GM12875 (cell line): ENCODE results near the gene TASL.
"Not testable (repeated sequence)": the region's sequence is repeated elsewhere in the genome, so short reads cannot be mapped to it uniquely, and the experiment has no call there.

Source experiments
- H3K4me3 ChIP-seq: one replicate; pipeline ENCODE4 v1.5.1; 2011; ENCODE audit warnings: low read depth, low read length, control low read depth
- TF ChIP-seq, protein P1 (sequence below): IDR thresholded peaks from 2 replicates; pipeline ENCODE4 v1.5.1; 2011; ENCODE audit warnings: low read depth, mild to moderate bottlenecking, control low read depth, inconsistent platforms, low read length, moderate library complexity, borderline replicate concordance; ENCODE audit not compliant: insufficient read depth

TASL gene

DNA sequence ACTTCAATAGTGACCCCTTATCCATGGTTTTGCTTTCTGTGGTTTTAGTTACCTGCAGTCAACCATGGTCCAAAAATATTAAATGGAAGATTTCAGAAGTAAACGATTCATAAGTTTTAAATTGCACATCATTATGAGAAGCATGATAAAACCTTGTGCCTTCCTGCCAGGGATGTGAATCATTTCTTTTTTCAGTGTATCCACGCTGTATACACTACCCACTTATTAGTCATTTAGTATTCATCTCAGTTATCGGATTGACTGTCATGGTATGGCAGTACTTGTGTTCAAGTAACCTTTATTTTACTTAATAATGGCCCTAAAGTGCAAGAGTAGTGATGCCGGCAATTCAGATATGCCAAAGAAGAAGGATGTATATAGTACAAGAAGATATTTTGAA, 37.7 kb upstream of the TASL start:
- H3K4me3 ChIP-seq, result no peak overlapping the region
- TF ChIP-seq, protein P1, sequence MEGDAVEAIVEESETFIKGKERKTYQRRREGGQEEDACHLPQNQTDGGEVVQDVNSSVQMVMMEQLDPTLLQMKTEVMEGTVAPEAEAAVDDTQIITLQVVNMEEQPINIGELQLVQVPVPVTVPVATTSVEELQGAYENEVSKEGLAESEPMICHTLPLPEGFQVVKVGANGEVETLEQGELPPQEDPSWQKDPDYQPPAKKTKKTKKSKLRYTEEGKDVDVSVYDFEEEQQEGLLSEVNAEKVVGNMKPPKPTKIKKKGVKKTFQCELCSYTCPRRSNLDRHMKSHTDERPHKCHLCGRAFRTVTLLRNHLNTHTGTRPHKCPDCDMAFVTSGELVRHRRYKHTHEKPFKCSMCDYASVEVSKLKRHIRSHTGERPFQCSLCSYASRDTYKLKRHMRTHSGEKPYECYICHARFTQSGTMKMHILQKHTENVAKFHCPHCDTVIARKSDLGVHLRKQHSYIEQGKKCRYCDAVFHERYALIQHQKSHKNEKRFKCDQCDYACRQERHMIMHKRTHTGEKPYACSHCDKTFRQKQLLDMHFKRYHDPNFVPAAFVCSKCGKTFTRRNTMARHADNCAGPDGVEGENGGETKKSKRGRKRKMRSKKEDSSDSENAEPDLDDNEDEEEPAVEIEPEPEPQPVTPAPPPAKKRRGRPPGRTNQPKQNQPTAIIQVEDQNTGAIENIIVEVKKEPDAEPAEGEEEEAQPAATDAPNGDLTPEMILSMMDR, result no peak

DNA sequence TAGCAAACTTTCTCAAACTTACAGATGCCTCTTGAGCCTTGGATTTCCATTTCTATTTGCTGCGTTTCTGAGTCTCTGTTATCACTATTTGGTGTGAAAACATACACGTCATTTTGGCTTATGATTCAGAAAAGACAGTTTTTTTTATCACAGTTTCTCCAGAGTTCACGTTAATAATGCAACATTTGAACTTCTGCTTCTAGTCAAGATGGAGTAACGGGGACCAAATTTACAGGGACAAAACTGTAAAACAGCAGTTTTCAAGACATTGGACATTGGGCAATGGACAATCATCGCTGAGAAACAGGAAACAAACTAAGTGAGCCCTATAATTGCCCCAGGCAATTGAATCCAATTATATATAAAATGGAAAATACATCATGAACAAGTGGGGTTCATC, 36.2 kb upstream of the TASL start:
- TF ChIP-seq, protein P1, result no peak
- H3K4me3 ChIP-seq, result no peak overlapping the region

- H3K4me3 ChIP-seq, result no peak overlapping the region
- TF ChIP-seq, protein P1, result no peak
Measured at GRCh38 chrX:30612250-30612655, 34.7 kb upstream of the TASL start.

GRCh38 chrX:30610026-30610425, 32.5 kb upstream of the TASL start:
- TF ChIP-seq, protein P1, result no peak
- no peak overlapping the region for H3K4me3 ChIP-seq

DNA sequence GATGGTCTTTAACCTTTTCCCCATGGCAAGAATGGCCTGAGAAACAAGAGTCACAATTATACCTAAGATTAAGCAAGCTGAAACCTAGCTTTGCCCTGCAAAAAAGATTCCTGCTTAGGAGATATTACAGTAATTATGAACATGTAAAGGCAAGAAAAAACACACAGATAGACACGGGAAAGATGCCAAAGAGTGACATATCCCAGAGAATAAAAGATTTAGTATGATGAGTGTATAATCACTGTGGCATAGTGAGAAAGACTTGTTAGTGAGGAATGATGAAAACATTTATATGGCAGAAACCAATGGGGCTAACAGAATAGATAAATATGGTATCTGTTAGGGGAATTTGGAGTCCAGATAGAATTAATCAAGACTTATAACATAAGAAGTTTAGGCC, 29.6 kb upstream of the TASL start:
- H3K4me3 ChIP-seq, result no peak overlapping the region
- TF ChIP-seq, protein P1, result no peak

GRCh38 chrX:30600269-30601176, 23.0 kb upstream of the TASL start:
- H3K4me3 ChIP-seq, result not testable (repeated sequence)

GRCh38 chrX:30597216-30598012, 19.8 kb upstream of the TASL start:
- TF ChIP-seq, protein P1, result no peak
- H3K4me3 ChIP-seq, result peak overlapping the region; percentile 16
